ENCODE measurements around the gene ITM2B. TPM values are rescaled to one million over a fixed set of nuclear protein-coding genes. Genes with fewer than 3 reads are reported as not detected.

ITM2B gene
- total and polyA plus RNA-seq, 10 of the 15 experiments (the other 5 are each of a cell fraction or from before 2014, with no cell fraction given): 2.5 to 18.1 (median 4.9) TPM

DNA sequence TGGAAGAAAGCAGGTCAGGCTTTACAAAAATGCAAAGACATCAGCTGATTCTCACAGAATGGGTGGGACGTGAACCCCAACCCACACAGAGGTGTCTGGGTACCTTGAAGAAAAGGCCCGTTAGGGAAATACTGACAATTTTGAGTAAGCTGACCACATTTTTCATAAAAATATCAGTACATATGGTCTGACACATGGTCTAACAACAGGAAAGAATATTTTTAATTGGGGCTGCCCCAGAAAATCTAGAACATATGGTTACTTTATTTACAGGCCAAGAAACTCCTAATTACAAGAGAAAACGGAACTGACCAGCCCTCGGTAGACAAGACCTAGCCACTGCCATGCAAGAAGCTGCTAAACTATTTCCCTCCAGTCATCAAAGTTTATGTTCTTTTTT, 48.7 kb upstream of the ITM2B start (continued):
- no peak for TF ChIP-seq HSF1 (IDR thresholded peaks at IDR 0.05; ENCODE audit: low read depth, low read length)
- TF ChIP-seq BMI1 (IDR thresholded peaks at IDR 0.05; ENCODE audit: borderline replicate concordance): peak; percentile 52; the same call in 1 of the 2 replicates
- TF ChIP-seq POLR2A (IDR thresholded peaks at IDR 0.05; ENCODE audit: low read depth, low read length): no peak
- TF ChIP-seq GATAD2B (conservative IDR thresholded peaks at IDR 0.05; ENCODE audit: low read depth): peak; percentile 36; the same call in 1 of the 2 replicates
- peak; percentile 49; the same call in 1 of the 2 replicates for TF ChIP-seq BCL11A (IDR thresholded peaks at IDR 0.05; ENCODE audit: low read depth, low read length)
- 0 out of 2 replicates have a peak, but pooled peaks have one; percentile 19 for TF ChIP-seq NFIC (IDR thresholded peaks at IDR 0.05; ENCODE audit: low read depth, low read length)
- TF ChIP-seq RUNX3 (IDR thresholded peaks at IDR 0.05; ENCODE audit: low read length): peak; percentile 62; the same call in 1 of the 2 replicates
- TF ChIP-seq KLF5 (IDR thresholded peaks at IDR 0.05; ENCODE audit: partially characterized antibody): no peak
- peak; percentile 35; the same call in 1 of the 2 replicates for TF ChIP-seq TBL1XR1 (IDR thresholded peaks at IDR 0.05; ENCODE audit: low read depth, low read length)
- peak in 1 of 2 experiments; percentile 31; a peak in 1 of 4 replicates for TF ChIP-seq EP300 (IDR thresholded peaks at IDR 0.05; ENCODE audit: borderline replicate concordance in 1 of 2, control insufficient read depth in 1 of 2, low read depth in 2 of 2, low read length in 2 of 2)
- TF ChIP-seq NR2F1 (conservative IDR thresholded peaks at IDR 0.05): peak; percentile 58
- no peak for TF ChIP-seq SIX5 (IDR thresholded peaks at IDR 0.05; ENCODE audit: low read depth, low read length, severe bottlenecking)
- 0 out of 2 replicates have a peak, but pooled peaks have one; percentile 5 for TF ChIP-seq JUNB (IDR thresholded peaks at IDR 0.05)
- TF ChIP-seq POU2F2 (IDR thresholded peaks at IDR 0.05; ENCODE audit: borderline replicate concordance, low read depth, low read length): peak; percentile 27; the same call in 1 of the 3 replicates
- TF ChIP-seq USF2 (IDR thresholded peaks at IDR 0.05; ENCODE audit: borderline replicate concordance, low read depth, low read length): no peak
- peak; percentile 39; the same call in 1 of the 2 replicates for TF ChIP-seq ATF7 (IDR thresholded peaks at IDR 0.05; ENCODE audit: low read depth)
- 0 out of 2 replicates have a peak, but pooled peaks have one; percentile 11 for TF ChIP-seq PAX5 (IDR thresholded peaks at IDR 0.05; ENCODE audit: borderline replicate concordance, low read depth, low read length)
- TF ChIP-seq DPF2 (IDR thresholded peaks at IDR 0.05): peak; percentile 58; the same call in 1 of the 2 replicates
- TF ChIP-seq CHD1 (IDR thresholded peaks at IDR 0.05; ENCODE audit: low read depth, low read length): no peak
- 0 out of 2 replicates have a peak, but pooled peaks have one; percentile 17 for TF ChIP-seq MEF2A (IDR thresholded peaks at IDR 0.05; ENCODE audit: insufficient read depth, low read depth, low read length)
- TF ChIP-seq IKZF1 (conservative IDR thresholded peaks at IDR 0.05): peak; percentile 65; the same call in 1 of the 2 replicates

All from GM12878 (cell line).